Myocyte (in vitro differentiated cells): ENCODE measurements around the gene SLC16A1. TPM values are rescaled to one million over a fixed set of nuclear protein-coding genes. Genes with fewer than 3 reads are reported as not detected.
"Not testable (repeated sequence)": the region's sequence is repeated elsewhere in the genome, so short reads cannot be mapped to it uniquely, and the experiment has no call there.

Experiments used
- DNase-seq: peaks from one replicate; pipeline ENCODE4 v3.0.0-alpha.2; 2012; ENCODE audit warnings: low read depth
- total RNA-seq: library from RNA; depleted of rRNA; stranded (reverse); fragments of >200 nt; gene quantifications from 2 replicates; pipeline ENCODE4 v1.2.3, GENCODE V29; 2014

SLC16A1 gene
- total RNA-seq, 1 donor from 2014 or later = 117 TPM

DNA sequence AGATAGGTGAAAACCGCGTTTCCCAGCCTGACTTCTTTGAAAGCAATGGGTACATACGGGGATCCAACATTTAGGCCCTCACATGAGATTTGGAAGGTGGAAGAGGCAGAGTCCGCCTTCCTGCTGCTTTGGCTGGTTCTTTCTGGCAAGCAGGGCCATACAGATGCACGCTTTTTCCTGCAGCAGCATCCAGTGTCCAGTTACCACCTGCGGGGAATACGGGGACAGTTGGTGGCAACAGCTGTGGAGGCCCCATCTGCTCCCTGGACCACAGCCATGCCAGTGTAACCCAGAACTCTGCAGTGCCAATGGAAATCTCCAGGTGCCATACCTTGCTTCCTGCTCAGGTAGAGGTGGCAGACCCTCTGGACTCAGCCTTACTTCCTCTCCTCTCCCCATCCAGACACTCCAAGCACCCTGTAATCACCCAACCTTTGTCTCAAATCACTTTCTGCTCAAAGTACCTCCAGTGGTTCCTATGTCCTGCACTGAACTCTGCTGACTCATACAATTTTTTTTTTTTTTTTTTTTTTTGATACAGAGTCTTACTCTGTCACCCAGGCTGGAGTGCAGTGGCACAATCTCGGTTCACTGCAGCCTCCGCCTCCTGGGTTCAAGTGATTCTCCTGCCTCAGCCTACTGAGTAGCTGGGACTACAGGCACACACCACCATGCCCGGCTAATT is 68.3 kb downstream of the SLC16A1 start:
- DNase-seq = no peak

DNA sequence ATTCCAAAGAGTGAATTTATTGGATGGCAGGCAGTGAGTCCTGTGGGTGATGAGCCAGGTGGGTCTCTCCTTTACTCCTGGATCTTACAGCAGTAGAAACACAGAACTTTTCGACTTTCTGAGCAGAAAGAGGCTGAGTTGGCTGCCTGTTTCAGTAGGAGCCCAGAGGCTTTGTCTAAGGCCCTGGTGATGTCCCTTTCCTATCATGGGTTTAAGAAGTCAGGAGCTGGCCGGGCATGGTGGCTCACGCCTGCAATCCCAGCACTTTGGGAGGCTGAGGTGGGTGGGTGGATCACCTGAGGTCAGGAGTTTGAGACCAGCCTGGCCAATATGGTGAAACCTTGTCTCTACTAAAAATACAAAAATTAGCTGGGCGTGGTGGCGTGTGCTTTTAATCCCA is 71.0 kb downstream of the SLC16A1 start:
- DNase-seq = not testable (repeated sequence)

DNA sequence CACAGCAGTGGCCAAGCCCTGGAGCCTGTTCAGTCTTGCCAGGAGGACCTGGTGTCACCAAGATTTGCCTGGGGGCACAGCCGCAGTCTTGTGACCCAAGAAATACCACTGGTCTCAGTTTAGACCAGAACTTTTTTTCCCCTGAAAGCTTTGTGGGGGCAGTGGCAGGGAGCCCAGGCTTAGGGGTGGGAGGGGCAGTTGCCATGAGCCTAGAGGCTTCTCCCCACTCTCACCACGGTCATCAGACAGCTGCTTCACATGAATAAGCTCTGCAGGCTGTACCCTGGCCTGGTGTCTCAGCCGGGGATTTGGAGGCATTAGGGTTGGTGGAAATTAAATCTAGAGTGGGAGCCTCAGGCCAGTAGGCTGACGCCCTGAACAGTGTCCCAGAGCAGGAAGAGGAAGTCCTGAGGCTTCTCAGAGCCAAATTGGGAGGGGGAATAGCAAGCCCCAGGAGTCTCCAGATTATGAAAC is 73.7 kb downstream of the SLC16A1 start:
- DNase-seq = peak; percentile 85

DNA sequence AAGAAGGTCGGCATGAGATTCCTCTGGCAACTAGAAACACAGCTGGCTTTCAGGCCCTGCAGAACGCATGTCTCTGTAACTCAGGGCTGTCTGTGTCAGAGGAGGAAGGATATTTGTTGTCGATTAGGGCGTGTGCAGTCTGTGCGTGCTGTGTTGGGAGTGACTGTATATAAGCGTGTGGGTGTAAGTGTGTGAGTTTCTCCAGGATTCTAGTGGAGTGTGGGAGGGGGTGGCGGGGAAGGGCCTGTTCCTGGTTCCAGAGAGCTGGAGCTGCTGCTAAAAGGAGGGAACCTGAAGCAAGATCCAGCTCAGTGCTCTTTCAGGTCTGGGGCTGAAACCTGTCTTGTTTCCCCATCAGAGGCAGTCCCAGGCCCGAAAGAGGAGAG is 74.3 kb downstream of the SLC16A1 start:
- DNase-seq = no peak

DNA sequence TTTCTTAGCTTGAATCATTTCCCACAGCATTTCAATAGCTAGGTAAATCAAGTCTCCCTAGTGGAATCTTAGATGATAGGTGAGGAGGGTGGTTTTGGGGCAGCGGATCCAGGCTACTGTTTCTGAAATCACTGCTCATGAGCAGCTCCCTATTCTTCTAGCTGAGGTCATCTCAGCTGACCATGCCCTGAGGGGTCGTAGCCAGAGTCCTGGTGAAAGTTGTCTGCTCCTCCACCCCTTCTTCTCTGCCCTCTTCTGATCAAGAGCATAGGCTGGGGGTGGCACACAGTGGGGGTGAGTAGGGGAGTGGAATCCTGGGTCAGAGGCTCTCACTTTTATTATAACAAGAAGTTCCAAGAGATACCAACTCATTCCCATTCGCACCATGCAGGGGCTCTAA is 76.2 kb downstream of the SLC16A1 start:
- DNase-seq = no peak

DNA sequence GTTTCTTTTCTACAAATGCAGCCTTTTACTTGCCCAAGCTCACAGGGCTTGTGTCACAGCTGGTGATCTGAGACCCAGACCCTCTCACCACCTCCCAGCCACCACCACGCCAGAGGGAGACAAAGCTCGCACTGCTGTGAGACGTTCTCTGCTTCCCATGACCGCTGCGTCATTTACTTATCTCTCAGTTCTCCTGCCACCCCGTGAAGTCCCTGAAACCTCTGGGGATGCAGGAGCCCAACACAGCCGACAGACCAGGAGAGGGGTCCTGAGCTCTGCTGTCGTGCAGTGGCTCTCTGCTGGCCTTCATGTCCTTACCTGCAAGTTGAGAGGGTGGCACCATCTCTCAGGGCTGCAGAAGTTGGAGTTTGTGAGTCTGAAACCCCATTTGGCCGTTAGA is 77.7 kb downstream of the SLC16A1 start:
- DNase-seq = no peak

DNA sequence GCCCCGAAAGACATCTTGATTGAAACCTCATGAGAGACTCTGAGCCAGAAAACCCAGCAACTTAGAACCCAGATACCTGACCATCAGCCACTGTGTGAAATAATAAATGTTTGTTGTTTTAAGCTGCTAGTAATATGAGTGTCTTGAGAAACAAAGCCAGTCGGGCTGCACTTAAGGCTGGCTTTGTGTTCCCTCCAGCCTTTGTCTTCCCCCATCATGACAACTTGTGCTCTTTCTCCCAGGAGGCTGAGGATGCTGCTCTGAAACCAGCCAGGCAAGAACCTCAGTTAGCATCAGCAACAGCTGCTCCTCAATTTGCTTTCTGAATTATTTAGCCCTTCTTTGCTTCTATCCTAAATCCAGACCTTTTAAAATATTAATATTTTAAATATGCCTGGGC is 78.2 kb downstream of the SLC16A1 start:
- DNase-seq = no peak

DNA sequence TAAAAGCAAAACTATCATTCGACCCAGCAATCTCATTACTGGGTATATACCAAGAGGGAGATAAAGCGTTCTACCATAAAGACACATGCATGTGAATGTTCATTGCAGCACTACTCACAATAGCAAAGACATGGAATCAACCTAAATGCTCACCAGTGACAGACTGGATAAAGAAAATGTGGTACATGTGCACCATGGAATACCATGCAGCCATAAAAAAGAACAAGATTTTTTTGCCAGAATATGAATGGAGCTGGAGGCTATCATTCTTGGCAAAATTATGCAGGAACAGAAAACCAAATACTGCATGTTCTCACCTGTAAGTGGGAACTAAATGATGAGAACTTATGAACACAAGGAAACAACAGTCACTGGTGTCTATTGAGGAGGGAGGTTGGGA is 79.7 kb downstream of the SLC16A1 start:
- DNase-seq = no peak

DNA sequence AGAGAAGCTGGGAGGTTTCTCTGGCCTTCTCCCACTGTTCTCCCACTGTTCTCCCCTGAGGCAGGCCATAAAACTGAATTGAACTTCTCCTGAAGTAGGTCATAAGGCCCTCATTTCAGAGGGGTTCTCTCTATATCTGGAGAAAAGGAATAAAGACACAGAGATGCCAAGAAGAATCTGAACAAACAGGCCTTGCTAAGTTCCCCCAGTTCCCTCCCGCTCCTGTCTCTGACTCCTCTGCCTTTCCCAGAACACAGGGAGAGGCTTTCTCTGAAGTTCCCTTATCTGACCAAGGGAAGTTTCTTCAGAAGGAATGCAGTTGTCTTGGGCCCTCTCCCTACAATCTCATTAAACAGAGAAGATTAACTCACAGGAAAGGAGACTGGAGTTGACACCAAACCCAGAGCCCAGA is 83.4 kb downstream of the SLC16A1 start:
- no peak for DNase-seq

DNA sequence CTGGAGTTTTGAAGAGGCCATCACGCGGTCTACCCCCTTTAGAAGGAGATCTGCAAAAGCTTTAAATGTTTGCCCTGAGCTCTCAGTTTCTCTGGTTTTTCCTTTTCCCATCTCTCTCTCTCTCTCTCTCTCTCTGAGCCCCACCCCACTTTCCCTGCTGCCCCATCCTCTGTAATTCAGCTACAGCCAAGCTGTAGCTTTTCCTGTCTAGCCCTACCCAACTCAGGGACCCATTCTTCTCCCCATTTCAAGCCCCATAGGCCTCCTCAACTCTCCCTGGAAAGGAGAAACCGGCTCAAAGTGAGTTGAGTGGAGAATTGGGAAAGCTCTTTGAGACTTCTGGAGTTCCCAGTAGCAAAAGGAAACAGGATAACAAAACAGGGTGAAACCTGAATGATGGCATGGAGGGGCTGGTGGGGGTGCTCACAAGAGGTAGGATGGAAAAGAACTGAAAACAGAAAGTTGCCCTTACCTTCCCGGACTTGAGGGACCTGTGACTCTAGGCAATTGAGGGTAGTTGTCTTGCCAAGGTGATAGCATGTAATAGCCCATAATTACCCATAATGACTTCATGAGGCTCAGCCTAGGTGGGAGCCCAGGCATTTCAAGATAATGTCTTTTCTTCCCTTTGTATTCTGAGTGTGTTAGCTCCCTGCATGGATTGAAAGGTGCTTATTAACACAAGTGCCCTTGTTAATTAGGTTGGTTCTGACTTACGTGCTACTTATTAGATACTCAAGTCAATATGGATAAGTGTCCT is 84.9 kb downstream of the SLC16A1 start:
- DNase-seq = no peak

DNA sequence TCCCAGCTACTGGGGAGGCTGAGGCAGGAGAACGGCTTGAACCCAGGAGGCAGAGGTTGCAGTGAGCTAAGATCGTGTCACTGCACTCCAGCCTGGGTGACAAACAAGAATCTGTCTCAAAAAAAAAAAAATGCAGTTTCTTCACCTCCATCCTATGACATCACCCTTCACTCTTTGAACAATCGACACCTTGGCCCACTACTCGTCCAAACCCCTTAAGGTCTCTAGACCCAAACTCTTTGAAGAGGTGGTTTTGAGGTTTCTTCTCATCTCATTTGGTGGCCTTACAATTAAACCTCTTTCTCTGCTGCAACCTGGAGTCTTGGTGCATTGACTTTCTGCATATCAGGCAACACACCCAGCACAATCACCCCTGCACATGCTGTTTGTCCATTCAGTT is 86.1 kb downstream of the SLC16A1 start:
- DNase-seq = no peak

DNA sequence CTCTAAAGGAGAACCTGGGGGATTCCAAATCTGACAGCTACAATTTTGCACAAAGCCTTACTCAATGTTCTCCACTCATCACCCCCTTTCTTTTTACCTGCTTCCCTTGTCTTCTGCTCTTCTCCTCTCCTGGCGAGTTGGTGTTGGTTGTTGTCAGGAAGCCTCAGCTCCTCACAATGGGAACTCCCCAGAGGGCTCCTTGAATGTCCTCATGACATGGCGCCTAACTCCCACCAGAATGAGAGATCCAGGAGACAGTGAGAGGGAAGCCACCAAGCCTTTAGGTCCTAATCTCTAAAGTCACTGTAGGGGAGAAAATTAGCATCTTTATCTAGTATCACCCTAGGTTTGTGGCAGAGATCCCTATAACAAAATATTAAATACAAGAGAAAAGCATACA is 87.8 kb downstream of the SLC16A1 start:
- DNase-seq = no peak

DNA sequence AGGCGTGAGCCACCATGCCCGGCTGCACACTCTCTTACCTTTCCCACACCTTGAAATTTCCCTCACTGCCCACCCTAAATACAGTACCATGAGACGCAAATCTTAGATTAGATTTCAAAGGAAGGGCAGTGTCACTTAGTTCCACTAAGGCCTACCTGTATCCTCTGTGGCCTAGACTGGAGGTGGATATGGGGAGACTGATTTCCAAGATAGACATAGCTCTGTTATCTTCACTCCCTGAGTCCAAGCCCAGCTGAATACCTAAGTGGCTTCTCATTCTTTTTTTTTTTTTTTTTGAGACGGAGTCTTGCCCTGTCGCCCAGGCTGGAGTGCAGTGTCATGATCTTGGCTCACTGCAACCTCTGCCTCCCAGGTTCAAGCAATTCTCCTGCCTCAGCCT is 89.0 kb downstream of the SLC16A1 start:
- no peak for DNase-seq

DNA sequence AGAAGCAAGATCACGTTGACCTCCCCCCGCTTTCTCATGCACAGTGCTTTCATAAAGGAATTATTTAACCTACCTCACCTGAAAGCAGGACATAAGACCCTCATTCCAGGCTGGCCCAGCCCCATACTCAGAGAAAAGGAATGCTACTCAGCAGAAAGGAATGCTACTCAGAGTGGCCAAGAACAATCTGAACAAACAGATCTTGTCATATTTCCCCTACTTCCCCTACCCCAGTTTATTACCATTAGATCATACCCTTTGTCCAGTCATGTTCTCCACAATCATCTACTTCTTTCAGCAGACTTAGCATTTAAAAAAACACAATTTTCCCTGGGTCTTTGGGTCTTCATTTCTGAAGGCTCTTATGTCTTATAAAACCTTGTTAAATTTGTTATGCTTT is 89.8 kb downstream of the SLC16A1 start:
- no peak for DNase-seq

DNA sequence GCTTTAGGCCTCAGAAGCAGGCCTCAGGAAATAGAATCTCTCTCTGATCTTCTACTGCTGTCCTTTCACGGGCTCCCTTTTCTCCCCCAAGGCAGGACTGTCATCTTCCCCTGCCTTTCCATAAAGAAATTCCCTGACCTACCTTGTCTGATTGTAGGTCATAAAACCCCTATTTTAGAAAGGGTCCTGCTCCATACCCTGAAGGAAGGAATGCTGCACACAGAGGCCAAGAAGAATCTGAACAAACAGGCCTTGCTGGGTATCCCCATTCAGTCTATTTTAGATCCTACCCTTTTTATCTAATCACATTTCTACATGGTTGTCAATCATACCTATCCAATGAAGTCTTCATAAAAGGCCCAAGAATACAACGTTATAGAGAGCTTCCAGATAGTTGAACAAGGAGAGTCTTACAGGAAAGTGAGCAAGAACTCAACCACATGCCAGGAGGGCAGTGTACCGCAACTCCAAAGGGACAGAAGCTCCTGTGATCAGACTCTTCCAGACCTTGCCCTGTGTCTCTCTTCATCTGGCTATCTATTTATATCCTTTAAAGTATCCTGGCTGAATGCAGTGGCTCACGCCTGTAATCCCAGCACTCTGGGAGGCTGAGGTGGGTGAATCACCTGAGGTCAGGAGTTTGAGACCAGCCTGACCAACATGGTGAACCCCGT is 93.1 kb downstream of the SLC16A1 start:
- no peak for DNase-seq

Other genes with a start within 250 kb of the SLC16A1 start
- gene RHOC, start 249.1 kb downstream of the SLC16A1 start, total RNA-seq = 174 and 188 TPM in 2 replicates
- 1.5 and 2.4 TPM in 2 replicates for gene PPM1J, start 240.9 kb downstream of the SLC16A1 start, total RNA-seq
- 8.3 and 11.0 TPM in 2 replicates for gene LRIG2, start 117.0 kb upstream of the SLC16A1 start, total RNA-seq